Colonic mucosa (tissue), 4 donors: Measurements from ENCODE around the gene PLEKHF1. TPM values are rescaled to one million over a fixed set of nuclear protein-coding genes. Genes with fewer than 3 reads are reported as not detected.
A peak's percentile ranks its signal among the peaks of the same experiment; 100 is the strongest.

Experiments used
- DNase-seq: peaks from one replicate; pipeline ENCODE4 v3.0.0-alpha.2; 2020
- H3K27ac ChIP-seq: fragments of 200-600 bp; one replicate; pipeline ENCODE4 v1.8.0; 2021
- H3K27me3 ChIP-seq: fragments of 200-600 bp; one replicate; pipeline ENCODE4 v1.8.0; 2021
- H3K36me3 ChIP-seq: fragments of 200-600 bp; one replicate; pipeline ENCODE4 v1.8.0; 2021
- H3K4me1 ChIP-seq: fragments of 200-600 bp; one replicate; pipeline ENCODE4 v1.8.0; 2021; ENCODE audit warnings: mild to moderate bottlenecking
- H3K4me3 ChIP-seq: fragments of 200-600 bp; one replicate; pipeline ENCODE4 v1.8.0; 2021
- H3K9ac ChIP-seq, 2 donors: one replicate each; pipeline ENCODE4 v1.7.0; 2013; ENCODE audit warnings: control low read depth in 2 of 2, low read depth in 2 of 2, low read length in 2 of 2
- H3K9me3 ChIP-seq: fragments of 200-600 bp; one replicate; pipeline ENCODE4 v1.8.0; 2021
- CTCF ChIP-seq: fragments of 200-600 bp; IDR thresholded peaks from one replicate; pipeline ENCODE4 v1.8.0; 2022; ENCODE audit warnings: antibody characterized with exemption, mild to moderate bottlenecking
- intact Hi-C: fragments of 100-400 bp; cut with DNase I; formaldehyde crosslinking; loops from one replicate; pipeline ENCODE4 v1.14.1; 2022
- total RNA-seq, 2 donors: library from RNA; stranded (reverse); fragmentation: NEBNext Ultra II Directional in 1 of 2; extraction: Animal tissue kit (Norgen Biotek cat#: 25700) in 1 of 2; gene quantifications; one replicate each; pipeline ENCODE4 v1.2.1, GENCODE V29; 2021
- donor health status: healthy.
- donor health status: DM: no; HTN: no; CAD: no.
- donor health status: DM: no; HTN: no; CAD: no.

Gene PLEKHF1
- total RNA-seq, 2 donors from 2014 or later = 2.8 to 3.4 TPM

GRCh38 chr19:29655648-29656335 lies 9.5 kb upstream of the PLEKHF1 start:
- Histone ChIP-seq H3K4me3 (no peak overlapping the region), H3K4me1 (no peaks in the 10 kb centered on the region), H3K9ac (no peak overlapping the region), H3K9me3 (no peaks in the 10 kb centered on the region), H3K36me3 (no peaks in the 10 kb centered on the region), H3K27me3 (no peaks in the 10 kb centered on the region), H3K27ac (no peak overlapping the region)
- no peak for TF ChIP-seq CTCF
- no peak for DNase-seq
- intact Hi-C loops = loop anchor here (5.0 kb wide), 1 partner anchor 43 kb away; no protein-coding TSS in a partner anchor

GRCh38 chr19:29658221-29658991 lies 6.9 kb upstream of the PLEKHF1 start:
- Histone ChIP-seq H3K9ac (no peak overlapping the region), H3K4me3 (no peak overlapping the region), H3K27ac (no peak overlapping the region), H3K9me3 (no peaks in the 10 kb centered on the region), H3K36me3 (no peaks in the 10 kb centered on the region), H3K27me3 (no peaks in the 10 kb centered on the region), H3K4me1 (no peaks in the 10 kb centered on the region)
- no peak for DNase-seq
- intact Hi-C loops = loop anchor here (5.0 kb wide), 1 partner anchor 46 kb away; no protein-coding TSS in a partner anchor
- no peak for TF ChIP-seq CTCF

- Histone ChIP-seq H3K9ac (no peak overlapping the region), H3K27ac (no peak overlapping the region), H3K4me1 (peaks cover 3% of the 10 kb centered on the region), H3K27me3 (no peaks in the 10 kb centered on the region), H3K9me3 (no peaks in the 10 kb centered on the region), H3K4me3 (no peak overlapping the region), H3K36me3 (no peaks in the 10 kb centered on the region)
- TF ChIP-seq CTCF = no peak
- no peak for DNase-seq
- intact Hi-C loops = no loop called here
Observed at GRCh38 chr19:29660835-29661234, 4.4 kb upstream of the PLEKHF1 start.

GRCh38 chr19:29662278-29662603 lies 3.0 kb upstream of the PLEKHF1 start:
- Histone ChIP-seq H3K4me3 (no peak overlapping the region), H3K9ac (no peak overlapping the region), H3K9me3 (no peaks in the 10 kb centered on the region), H3K27ac (peak overlapping the region; percentile 61), H3K4me1 (peaks cover 3% of the 10 kb centered on the region), H3K36me3 (no peaks in the 10 kb centered on the region), H3K27me3 (no peaks in the 10 kb centered on the region)
- no peak for DNase-seq
- intact Hi-C loops = no loop called here
- no peak for TF ChIP-seq CTCF

DNA sequence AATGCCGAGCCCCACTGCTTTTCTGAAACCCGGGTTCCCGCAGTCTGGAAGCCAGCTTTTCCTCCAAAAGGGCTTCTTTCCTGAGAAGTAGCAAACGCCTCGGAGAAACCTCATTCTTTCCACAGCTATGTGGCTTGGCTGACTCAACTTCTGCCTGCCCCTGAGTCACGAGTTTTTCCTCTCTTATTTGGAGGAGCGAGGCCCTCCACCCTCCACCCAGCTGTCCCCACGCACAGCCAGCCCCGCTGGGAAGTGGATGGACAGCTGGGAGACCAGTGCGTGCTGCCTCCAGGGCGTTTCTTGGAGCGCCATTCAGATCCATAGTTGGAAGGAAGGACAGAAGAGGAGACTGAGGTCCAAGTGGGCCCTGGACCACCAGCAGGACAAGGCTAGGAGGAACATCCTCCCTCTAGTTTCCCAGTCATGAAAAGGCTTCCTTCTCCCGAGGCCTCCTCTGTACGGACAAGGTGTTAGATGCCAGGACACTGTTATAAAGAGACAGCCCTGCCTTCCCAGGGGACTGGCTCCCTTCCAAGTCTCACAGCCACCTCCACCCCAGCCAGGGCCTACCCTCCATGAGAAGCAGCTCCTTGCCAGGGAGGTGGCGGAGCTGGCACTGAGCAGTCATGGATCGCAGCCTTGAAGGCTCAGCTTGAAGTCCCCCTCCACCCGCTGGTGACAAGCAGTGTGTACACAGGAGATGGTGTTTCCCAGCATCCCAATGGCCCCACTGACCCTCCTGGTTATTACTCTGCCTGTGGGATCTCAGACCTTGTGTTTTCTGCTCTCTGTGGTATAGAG lies 2.5 kb upstream of the PLEKHF1 start:
- H3K36me3 ChIP-seq = no peaks in the 10 kb centered on the region
- peaks cover 3% of the 10 kb centered on the region for H3K4me1 ChIP-seq
- H3K9me3 ChIP-seq = no peaks in the 10 kb centered on the region
- no peak for TF ChIP-seq CTCF
- DNase-seq = peak; percentile 42
- H3K27ac ChIP-seq = peak overlapping the region; percentile 61
- no peaks in the 10 kb centered on the region for H3K27me3 ChIP-seq
- intact Hi-C loops = no loop called here
- H3K4me3 ChIP-seq = no peak overlapping the region
- H3K9ac ChIP-seq = peak overlapping the region in 1 of 2 donors; percentile 2
